ENCODE results near the gene TEAD1. TPM values are rescaled to one million over a fixed set of nuclear protein-coding genes. Genes with fewer than 3 reads are reported as not detected.
A peak's percentile ranks its signal among the peaks of the same experiment; 100 is the strongest.

The TEAD1 gene
- total and polyA plus RNA-seq, 5 donors from 2014 or later: 0.30 TPM; not detected in 4

GRCh38 chr11:12914400-12914912 is 240.2 kb downstream of the TEAD1 start:
- H3K4me3 Mint-ChIP-seq: no peak overlapping the region
- H3K4me1 ChIP-seq (ENCODE audit: control insufficient read depth, insufficient read depth, low read length, poor library complexity, severe bottlenecking): no peaks in the 10 kb centered on the region
- no peak for DNase-seq
- H3K27ac ChIP-seq (ENCODE audit: insufficient read depth, low read length, poor library complexity, severe bottlenecking): no peak overlapping the region
- H3K4me3 ChIP-seq (ENCODE audit: low read depth, low read length): no peak overlapping the region
- H3K27me3 ChIP-seq (ENCODE audit: control insufficient read depth, insufficient read depth, low read length): peaks cover 3% of the 10 kb centered on the region
- no peak for ATAC-seq (ENCODE audit: low read depth in 2 of 2)
- H3K4me1 Mint-ChIP-seq: no peaks in the 10 kb centered on the region
- peaks cover 5% of the 10 kb centered on the region for H3K27me3 Mint-ChIP-seq
- no peaks in the 10 kb centered on the region for H3K36me3 ChIP-seq (ENCODE audit: control insufficient read depth, insufficient read depth, low read length)
- no peaks in the 10 kb centered on the region for H3K9me3 ChIP-seq (ENCODE audit: control insufficient read depth in 2 of 2, low read length in 2 of 2)
- no peak overlapping the region for H3K27ac Mint-ChIP-seq
- H3K9me3 Mint-ChIP-seq: no peaks in the 10 kb centered on the region
- H3K36me3 Mint-ChIP-seq: no peaks in the 10 kb centered on the region

DNA sequence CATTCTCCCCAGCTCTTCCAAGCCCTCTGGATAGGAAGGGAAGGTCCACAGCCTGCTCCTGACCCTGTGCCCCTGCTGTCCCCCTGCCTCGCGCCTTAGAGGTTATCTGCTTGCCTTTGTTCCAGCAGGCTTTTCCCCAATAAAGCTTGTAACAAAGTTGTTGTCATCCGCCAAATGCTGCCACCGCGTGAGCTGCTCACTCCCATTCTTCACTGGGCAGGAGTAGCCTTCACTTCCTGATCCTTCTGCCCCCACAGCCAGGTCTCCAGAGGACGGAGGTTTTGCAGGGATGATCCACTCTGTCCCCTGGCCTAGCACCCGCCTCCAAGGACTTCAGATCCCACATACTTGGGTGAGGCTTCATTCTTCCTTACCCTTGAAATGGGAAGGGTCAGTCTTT is 240.9 kb downstream of the TEAD1 start:
- DNase-seq (no peak), ATAC-seq (ENCODE audit: low read depth in 2 of 2) (no peak)
- Histone ChIP-seq H3K36me3 (ENCODE audit: control insufficient read depth, insufficient read depth, low read length) (no peaks in the 10 kb centered on the region), H3K9me3 (ENCODE audit: control insufficient read depth in 2 of 2, low read length in 2 of 2) (no peaks in the 10 kb centered on the region), H3K4me3 (ENCODE audit: low read depth, low read length) (no peak overlapping the region), H3K27me3 (ENCODE audit: control insufficient read depth, insufficient read depth, low read length) (no peaks in the 10 kb centered on the region), H3K4me1 (ENCODE audit: control insufficient read depth, insufficient read depth, low read length, poor library complexity, severe bottlenecking) (no peaks in the 10 kb centered on the region), H3K27ac (ENCODE audit: insufficient read depth, low read length, poor library complexity, severe bottlenecking) (no peak overlapping the region)
- H3K27ac Mint-ChIP-seq: no peak overlapping the region
- H3K4me3 Mint-ChIP-seq: no peak overlapping the region
- no peaks in the 10 kb centered on the region for H3K4me1 Mint-ChIP-seq
- peaks cover 5% of the 10 kb centered on the region for H3K27me3 Mint-ChIP-seq
- no peaks in the 10 kb centered on the region for H3K9me3 Mint-ChIP-seq
- H3K36me3 Mint-ChIP-seq: no peaks in the 10 kb centered on the region

- Histone ChIP-seq H3K4me3 (ENCODE audit: low read depth, low read length) (no peak overlapping the region), H3K9me3 (ENCODE audit: control insufficient read depth in 2 of 2, low read length in 2 of 2) (no peaks in the 10 kb centered on the region), H3K36me3 (ENCODE audit: control insufficient read depth, insufficient read depth, low read length) (no peaks in the 10 kb centered on the region), H3K27me3 (ENCODE audit: control insufficient read depth, insufficient read depth, low read length) (no peaks in the 10 kb centered on the region), H3K4me1 (ENCODE audit: control insufficient read depth, insufficient read depth, low read length, poor library complexity, severe bottlenecking) (no peaks in the 10 kb centered on the region), H3K27ac (ENCODE audit: insufficient read depth, low read length, poor library complexity, severe bottlenecking) (no peak overlapping the region)
- no peak overlapping the region for H3K27ac Mint-ChIP-seq
- DNase-seq (no peak), ATAC-seq (ENCODE audit: low read depth in 2 of 2) (no peak)
- H3K4me1 Mint-ChIP-seq: no peaks in the 10 kb centered on the region
- no peaks in the 10 kb centered on the region for H3K36me3 Mint-ChIP-seq
- no peak overlapping the region for H3K4me3 Mint-ChIP-seq
- H3K27me3 Mint-ChIP-seq: peaks cover 5% of the 10 kb centered on the region
- H3K9me3 Mint-ChIP-seq: no peaks in the 10 kb centered on the region
Measured at GRCh38 chr11:12917822-12918221, 243.6 kb downstream of the TEAD1 start.

- H3K27ac Mint-ChIP-seq: no peak overlapping the region
- no peaks in the 10 kb centered on the region for H3K9me3 Mint-ChIP-seq
- no peak overlapping the region for H3K4me3 Mint-ChIP-seq
- no peak overlapping the region for H3K27ac ChIP-seq (ENCODE audit: insufficient read depth, low read length, poor library complexity, severe bottlenecking)
- no peaks in the 10 kb centered on the region for H3K36me3 Mint-ChIP-seq
- H3K27me3 ChIP-seq (ENCODE audit: control insufficient read depth, insufficient read depth, low read length): no peaks in the 10 kb centered on the region
- H3K9me3 ChIP-seq (ENCODE audit: control insufficient read depth in 2 of 2, low read length in 2 of 2): no peaks in the 10 kb centered on the region
- ATAC-seq (ENCODE audit: low read depth in 2 of 2) (no peak), DNase-seq (no peak)
- H3K4me3 ChIP-seq (ENCODE audit: low read depth, low read length): no peak overlapping the region
- H3K4me1 ChIP-seq (ENCODE audit: control insufficient read depth, insufficient read depth, low read length, poor library complexity, severe bottlenecking): no peaks in the 10 kb centered on the region
- peaks cover 5% of the 10 kb centered on the region for H3K27me3 Mint-ChIP-seq
- H3K4me1 Mint-ChIP-seq: no peaks in the 10 kb centered on the region
- no peaks in the 10 kb centered on the region for H3K36me3 ChIP-seq (ENCODE audit: control insufficient read depth, insufficient read depth, low read length)
Measured at GRCh38 chr11:12918667-12919066, 244.4 kb downstream of the TEAD1 start.

DNA sequence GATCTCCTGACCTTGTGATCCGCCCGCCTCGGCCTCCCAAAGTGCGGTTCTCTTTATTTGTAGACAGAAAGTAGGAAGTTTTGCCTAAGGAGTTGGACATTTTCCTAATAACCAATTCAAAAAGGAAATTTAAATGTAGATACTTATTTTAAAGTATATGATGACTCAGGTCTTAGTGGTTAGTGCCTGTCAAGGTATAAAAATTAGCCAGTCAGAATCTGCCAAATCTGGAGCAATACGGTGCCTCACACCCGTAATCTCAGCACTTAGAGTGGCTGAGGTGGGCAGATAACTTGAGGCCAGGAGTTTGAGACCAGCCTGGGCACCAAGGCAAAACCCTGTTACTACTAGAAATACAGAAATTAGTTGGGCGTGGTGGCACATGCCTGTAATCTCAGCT is 248.2 kb downstream of the TEAD1 start:
- no peak overlapping the region for H3K27ac ChIP-seq (ENCODE audit: insufficient read depth, low read length, poor library complexity, severe bottlenecking)
- Mint-ChIP-seq H3K27me3 (peaks cover 10% of the 10 kb centered on the region), H3K27ac (peak overlapping the region in 1 of 3 donors; percentile 38), H3K9me3 (peaks cover 0 to 2% (median 0%) of the 10 kb centered on the region in 7 donors), H3K4me1 (no peaks in the 10 kb centered on the region), H3K4me3 (no peak overlapping the region), H3K36me3 (no peaks in the 10 kb centered on the region)
- H3K4me3 ChIP-seq (ENCODE audit: low read depth, low read length): no peak overlapping the region
- no peaks in the 10 kb centered on the region for H3K9me3 ChIP-seq (ENCODE audit: control insufficient read depth in 2 of 2, low read length in 2 of 2)
- H3K27me3 ChIP-seq (ENCODE audit: control insufficient read depth, insufficient read depth, low read length): no peaks in the 10 kb centered on the region
- H3K4me1 ChIP-seq (ENCODE audit: control insufficient read depth, insufficient read depth, low read length, poor library complexity, severe bottlenecking): no peaks in the 10 kb centered on the region
- ATAC-seq (ENCODE audit: low read depth in 2 of 2) (no peak), DNase-seq (no peak)
- no peaks in the 10 kb centered on the region for H3K36me3 ChIP-seq (ENCODE audit: control insufficient read depth, insufficient read depth, low read length)

GRCh38 chr11:12922980-12923507 is 248.8 kb downstream of the TEAD1 start:
- H3K4me3 ChIP-seq (ENCODE audit: low read depth, low read length): no peak overlapping the region
- H3K27me3 ChIP-seq (ENCODE audit: control insufficient read depth, insufficient read depth, low read length): no peaks in the 10 kb centered on the region
- no peaks in the 10 kb centered on the region for H3K4me1 Mint-ChIP-seq

DNA sequence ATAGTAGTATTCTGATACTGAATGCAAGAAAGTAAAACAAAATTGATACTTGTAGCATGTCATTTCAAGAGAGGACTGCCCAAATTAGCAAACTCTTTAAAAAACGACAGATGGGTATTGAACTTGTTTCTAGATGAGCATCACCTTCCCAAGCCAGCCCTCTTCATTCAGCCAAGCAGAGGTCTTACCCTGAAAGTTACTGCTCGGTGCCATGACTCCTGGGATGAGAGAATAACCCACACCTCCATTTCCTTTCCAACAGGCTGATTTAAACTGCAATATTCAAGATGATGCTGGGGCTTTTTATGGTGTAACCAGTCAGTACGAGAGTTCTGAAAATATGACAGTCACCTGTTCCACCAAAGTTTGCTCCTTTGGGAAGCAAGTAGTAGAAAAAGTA is 250.4 kb downstream of the TEAD1 start:
- DNase-seq: no peak
- peaks cover 10% of the 10 kb centered on the region for H3K27me3 Mint-ChIP-seq
- Histone ChIP-seq H3K27me3 (ENCODE audit: control insufficient read depth, insufficient read depth, low read length) (no peaks in the 10 kb centered on the region), H3K4me1 (ENCODE audit: control insufficient read depth, insufficient read depth, low read length, poor library complexity, severe bottlenecking) (no peaks in the 10 kb centered on the region), H3K4me3 (ENCODE audit: low read depth, low read length) (no peak overlapping the region), H3K9me3 (ENCODE audit: control insufficient read depth in 2 of 2, low read length in 2 of 2) (no peaks in the 10 kb centered on the region), H3K36me3 (ENCODE audit: control insufficient read depth, insufficient read depth, low read length) (no peaks in the 10 kb centered on the region), H3K27ac (ENCODE audit: insufficient read depth, low read length, poor library complexity, severe bottlenecking) (no peak overlapping the region)
- H3K9me3 Mint-ChIP-seq: peaks cover 0 to 2% (median 0%) of the 10 kb centered on the region in 7 donors
- no peak overlapping the region for H3K27ac Mint-ChIP-seq
- no peaks in the 10 kb centered on the region for H3K4me1 Mint-ChIP-seq
- ATAC-seq (ENCODE audit: low read depth in 2 of 2): no peak
- H3K4me3 Mint-ChIP-seq: no peak overlapping the region
- H3K36me3 Mint-ChIP-seq: no peaks in the 10 kb centered on the region

More at GRCh38 chr11:12922980-12923507, 248.8 kb downstream of the TEAD1 start:
- H3K4me1 ChIP-seq (ENCODE audit: control insufficient read depth, insufficient read depth, low read length, poor library complexity, severe bottlenecking): no peaks in the 10 kb centered on the region
- DNase-seq: no peak
- no peaks in the 10 kb centered on the region for H3K36me3 ChIP-seq (ENCODE audit: control insufficient read depth, insufficient read depth, low read length)
- ATAC-seq (ENCODE audit: low read depth in 2 of 2): no peak
- Mint-ChIP-seq H3K36me3 (no peaks in the 10 kb centered on the region), H3K9me3 (peaks cover 0 to 2% (median 0%) of the 10 kb centered on the region in 7 donors), H3K4me3 (no peak overlapping the region), H3K27me3 (peaks cover 10% of the 10 kb centered on the region), H3K27ac (no peak overlapping the region)
- H3K27ac ChIP-seq (ENCODE audit: insufficient read depth, low read length, poor library complexity, severe bottlenecking): no peak overlapping the region
- no peaks in the 10 kb centered on the region for H3K9me3 ChIP-seq (ENCODE audit: control insufficient read depth in 2 of 2, low read length in 2 of 2)

- Mint-ChIP-seq H3K9me3 (peaks cover 0 to 2% (median 0%) of the 10 kb centered on the region in 7 donors), H3K27me3 (peaks cover 10% of the 10 kb centered on the region), H3K27ac (no peak overlapping the region), H3K4me1 (no peaks in the 10 kb centered on the region), H3K4me3 (no peak overlapping the region), H3K36me3 (no peaks in the 10 kb centered on the region)
- Histone ChIP-seq H3K9me3 (ENCODE audit: control insufficient read depth in 2 of 2, low read length in 2 of 2) (no peaks in the 10 kb centered on the region), H3K36me3 (ENCODE audit: control insufficient read depth, insufficient read depth, low read length) (no peaks in the 10 kb centered on the region), H3K4me1 (ENCODE audit: control insufficient read depth, insufficient read depth, low read length, poor library complexity, severe bottlenecking) (no peaks in the 10 kb centered on the region), H3K4me3 (ENCODE audit: low read depth, low read length) (no peak overlapping the region), H3K27ac (ENCODE audit: insufficient read depth, low read length, poor library complexity, severe bottlenecking) (no peak overlapping the region), H3K27me3 (ENCODE audit: control insufficient read depth, insufficient read depth, low read length) (no peaks in the 10 kb centered on the region)
- no peak for ATAC-seq (ENCODE audit: low read depth in 2 of 2)
- DNase-seq: no peak
Measured at GRCh38 chr11:12925520-12925919, 251.3 kb downstream of the TEAD1 start.
